HK-2 (cell line): Measurements from ENCODE around the gene SLC9A2.

ENCODE experiments used
- DNase-seq: peaks from one replicate; pipeline ENCODE4 v3.0.0-alpha.2; 2018; ENCODE audit not compliant: unreplicated experiment

Gene SLC9A2

DNA sequence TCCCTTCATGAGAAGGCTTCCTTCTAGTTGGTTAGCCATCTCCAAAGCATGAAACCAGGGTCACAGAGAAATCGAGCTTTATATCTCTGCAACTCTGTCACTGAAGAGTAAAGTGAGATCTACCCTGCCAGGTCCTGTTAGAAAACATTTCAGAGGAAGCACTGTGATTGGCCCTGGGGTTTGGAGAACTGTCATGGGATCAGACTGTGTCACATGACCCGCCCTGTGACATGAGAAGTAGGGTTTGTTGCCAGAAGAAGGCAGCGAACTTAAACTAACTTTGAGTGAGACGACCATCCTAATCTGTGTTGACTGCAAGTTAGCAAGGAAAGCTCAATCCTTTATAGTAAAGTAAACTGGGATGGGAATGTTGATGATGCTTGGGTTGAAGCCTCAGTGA lies 55.5 kb downstream of the SLC9A2 start:
- DNase-seq, result no peak

DNA sequence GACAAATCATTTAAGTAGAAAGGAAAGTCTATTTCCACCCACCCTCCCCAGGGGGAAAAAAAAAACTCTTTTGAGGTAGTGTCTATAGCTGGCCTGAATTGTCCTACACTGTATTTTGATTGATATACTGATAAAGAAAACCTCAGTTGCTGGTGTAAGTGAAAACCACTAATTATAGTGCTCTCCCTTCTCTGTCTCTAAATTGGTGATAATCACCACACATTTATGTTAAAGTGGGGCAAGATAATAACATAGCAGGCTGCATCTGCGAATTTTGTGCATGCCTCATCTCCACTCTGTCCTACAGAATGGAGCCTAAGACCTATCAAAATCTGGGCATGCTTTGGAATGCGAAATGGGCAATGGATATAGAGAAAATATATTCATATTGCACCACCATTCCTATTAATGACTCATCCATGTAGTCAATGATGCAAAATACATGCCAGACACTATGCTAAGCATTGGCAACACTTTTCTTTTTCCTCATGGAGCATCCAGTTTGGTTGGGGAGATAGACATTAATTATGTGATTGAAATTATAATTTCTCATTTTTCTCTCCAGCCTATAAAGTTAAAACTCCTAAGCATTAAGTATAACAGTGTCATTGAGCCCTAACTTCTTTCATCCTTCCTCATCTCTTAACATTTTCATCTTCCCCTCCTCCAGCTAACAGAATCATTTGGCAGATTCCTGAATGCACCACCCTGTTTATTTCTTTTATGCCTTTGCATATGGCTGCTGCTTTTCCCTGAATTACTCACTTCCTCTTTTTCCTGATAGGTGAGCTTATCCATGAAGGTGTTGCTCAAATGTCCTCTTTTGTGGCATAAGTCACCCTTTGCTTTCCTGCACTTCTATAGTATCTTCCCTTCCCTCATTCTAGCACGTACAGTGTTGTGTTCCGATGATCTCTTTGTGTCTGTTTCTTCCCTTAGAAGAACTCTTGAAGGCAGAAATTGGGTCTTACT lies 58.2 kb downstream of the SLC9A2 start:
- no peak for DNase-seq

DNA sequence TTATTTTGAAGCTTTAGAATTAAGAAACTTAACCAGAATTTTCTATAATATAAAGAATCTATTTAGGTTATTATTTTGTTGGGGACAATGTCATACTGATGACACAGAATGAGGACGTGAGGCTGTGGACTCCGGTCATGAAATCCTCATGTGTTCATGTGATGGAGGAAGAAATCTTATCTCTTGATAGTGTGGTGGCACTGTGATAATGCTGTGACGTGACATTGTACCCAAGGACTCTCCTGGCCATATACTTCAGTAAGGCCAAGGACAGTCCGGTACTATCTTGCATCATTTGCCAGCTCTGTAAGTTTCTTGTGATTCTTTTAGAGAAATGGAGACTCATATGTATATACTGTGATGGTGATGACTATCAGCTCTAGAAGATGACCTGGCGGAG lies 59.1 kb downstream of the SLC9A2 start:
- no peak for DNase-seq

DNA sequence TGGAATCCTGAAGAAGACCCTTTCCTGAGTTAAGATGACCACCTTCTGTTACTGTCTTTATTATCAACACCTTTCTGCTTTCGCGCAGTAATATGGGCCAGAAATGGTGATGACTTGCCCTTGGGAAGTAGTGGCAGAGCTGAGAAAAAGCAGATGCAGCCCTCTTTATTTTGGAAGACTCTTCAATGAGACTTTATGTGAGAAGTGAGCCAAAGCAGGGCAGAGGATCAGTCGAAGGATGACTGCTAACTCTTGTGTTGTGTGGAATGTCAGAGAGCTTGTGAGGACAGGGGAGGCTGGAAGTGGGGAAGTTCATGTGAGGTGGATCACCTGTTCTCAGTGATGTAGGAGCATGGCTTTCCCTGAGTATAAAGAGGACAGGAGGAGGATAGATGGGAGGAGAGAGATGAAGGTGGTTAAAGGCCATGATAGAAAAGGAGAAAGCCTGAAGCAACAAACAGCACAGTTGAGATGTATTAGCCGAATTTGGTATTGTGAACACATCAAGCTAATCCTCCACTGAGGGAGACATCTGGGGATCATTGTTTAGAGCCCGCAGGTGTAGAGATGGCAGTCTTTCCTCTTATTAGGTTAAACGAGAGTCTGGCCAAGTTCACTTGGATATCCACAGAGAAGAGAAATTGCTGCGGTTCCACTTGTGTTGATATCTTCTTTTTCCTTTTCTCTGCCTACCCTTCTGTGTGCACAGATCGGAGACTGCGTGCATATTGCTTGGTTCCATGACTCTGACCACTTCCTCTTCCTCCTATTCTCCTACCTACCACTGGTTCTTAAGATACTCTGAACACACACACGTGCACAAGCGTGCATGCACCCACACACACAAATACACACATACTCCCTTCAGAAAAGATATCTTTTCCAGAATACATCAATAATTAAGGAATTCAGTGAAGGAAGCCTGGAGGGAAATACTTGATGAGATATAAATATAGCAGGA lies 67.4 kb downstream of the SLC9A2 start:
- no peak for DNase-seq

DNA sequence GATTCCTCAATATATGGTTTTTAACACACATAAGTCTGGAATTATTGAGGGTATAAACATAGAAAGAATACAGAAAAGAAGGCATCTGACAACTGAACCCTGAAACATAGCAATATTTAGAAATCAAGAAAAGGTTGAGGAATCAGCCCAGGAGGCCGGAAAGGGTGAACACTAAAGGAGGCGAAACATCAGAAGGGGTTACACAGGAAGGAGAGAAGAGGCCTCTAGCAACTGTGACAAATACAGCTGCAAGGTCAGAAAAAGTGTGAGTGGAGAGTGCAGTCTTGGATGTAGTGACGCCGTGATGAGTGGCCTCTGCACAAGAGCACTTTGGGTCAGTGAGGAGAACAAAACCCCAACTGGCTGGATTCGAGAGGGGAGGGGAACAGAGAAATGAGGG lies 70.7 kb downstream of the SLC9A2 start:
- no peak for DNase-seq

DNA sequence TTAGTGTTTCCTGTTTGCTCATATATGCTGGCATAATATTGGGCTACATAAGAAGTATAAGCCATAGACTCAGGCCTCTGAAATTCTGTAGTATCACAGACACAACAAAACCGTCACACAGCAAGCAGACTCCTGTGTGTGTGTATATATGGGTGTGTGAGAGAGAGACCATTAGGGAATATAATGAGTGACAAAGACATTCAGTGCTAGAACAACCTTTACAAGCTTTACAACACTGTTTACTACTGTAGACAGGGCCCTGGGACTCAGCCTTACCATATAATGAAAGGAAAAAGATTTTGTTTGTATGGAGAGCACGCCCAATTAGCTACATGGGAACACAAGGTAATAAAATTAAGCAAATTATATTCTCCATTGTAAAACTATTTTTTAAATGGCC lies 77.1 kb downstream of the SLC9A2 start:
- DNase-seq, result no peak

DNA sequence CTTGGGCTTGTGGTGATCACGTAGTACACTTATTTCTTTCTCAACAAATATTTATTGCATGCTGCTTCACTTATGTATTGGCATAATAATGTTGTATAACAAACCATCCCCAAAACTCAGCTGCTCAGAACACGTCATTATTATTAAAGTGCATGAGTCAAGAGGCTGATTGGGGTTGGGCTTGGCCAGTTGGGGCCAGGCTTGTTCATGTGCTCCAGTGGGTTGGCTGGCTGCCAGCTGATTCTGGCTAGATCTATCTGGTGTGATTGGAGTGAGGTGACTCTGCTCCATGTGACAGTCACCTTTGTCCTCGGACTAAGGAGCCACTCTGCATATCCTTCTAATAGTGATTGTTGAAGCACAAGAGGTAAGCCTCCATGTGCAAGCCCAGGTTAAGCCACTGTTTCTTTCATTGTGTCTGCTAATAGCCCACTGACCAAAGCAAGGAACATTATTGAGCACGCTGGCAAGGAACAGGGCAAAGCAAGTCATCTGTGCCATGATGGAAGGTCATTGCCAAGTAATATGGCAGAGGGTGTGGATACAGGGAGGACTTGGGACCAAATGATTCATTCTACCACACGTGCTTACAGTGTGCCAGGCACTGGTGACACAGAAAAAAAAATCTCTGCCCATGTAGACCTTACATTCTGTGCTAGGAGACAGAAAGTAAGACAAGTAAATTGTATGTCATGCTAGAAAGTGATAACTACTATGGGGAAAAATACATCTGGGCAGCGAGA lies 79.2 kb downstream of the SLC9A2 start:
- no peak for DNase-seq

DNA sequence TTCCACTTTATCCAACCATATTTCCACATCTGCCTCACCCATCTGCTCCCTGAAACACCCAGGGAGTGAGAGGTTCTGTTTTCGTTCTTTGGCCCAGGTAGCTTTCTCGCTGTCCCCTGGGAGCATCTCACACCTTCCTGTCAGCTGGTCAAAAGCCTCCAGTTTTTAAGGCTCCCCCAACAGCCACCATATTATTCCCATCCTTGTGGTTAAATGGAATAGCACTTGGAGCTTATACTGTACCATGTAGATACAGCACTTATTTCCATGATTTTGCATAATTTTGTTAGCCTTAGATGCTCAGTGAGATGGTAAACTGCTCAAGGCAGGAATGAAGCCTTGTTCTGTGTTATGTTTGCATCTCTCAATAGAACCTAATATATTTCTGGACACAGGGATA lies 84.0 kb downstream of the SLC9A2 start:
- no peak for DNase-seq

DNA sequence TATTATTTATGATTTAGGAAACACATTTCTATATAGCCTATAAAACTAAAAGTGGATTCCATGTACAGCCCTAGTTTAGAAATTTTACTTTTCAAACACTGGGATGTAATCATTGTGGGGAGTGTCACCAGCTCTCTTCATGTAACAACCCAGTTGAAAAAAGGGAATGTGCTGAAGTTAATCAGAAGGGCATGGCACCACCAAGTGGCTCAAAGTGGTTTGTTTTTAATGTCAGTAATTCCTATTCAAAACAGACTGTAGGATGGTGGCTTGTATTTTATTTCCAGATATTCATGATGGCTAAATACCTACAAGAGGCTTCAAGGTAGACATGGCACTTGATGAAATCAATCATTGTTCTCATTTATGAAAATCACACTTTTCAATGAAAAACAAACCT lies 84.4 kb downstream of the SLC9A2 start:
- no peak for DNase-seq

DNA sequence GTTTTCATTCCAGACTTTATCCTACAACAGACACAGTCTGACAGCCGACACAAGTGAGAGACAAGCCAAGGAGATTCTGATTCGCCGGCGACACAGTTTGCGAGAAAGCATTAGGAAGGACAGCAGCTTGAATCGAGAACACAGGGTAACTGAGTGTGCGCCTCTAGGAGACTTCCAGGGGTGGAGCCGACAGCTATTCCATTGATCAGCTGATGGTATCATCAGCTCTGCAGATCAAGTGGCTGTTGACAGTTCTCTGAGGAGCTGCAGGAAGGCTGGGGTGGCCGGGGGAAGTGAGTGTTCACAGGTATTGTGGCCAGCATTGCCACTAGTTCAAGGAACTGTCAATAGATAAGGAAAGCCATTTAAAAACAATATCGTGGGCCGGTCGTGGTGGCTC lies 85.2 kb downstream of the SLC9A2 start:
- no peak for DNase-seq

DNA sequence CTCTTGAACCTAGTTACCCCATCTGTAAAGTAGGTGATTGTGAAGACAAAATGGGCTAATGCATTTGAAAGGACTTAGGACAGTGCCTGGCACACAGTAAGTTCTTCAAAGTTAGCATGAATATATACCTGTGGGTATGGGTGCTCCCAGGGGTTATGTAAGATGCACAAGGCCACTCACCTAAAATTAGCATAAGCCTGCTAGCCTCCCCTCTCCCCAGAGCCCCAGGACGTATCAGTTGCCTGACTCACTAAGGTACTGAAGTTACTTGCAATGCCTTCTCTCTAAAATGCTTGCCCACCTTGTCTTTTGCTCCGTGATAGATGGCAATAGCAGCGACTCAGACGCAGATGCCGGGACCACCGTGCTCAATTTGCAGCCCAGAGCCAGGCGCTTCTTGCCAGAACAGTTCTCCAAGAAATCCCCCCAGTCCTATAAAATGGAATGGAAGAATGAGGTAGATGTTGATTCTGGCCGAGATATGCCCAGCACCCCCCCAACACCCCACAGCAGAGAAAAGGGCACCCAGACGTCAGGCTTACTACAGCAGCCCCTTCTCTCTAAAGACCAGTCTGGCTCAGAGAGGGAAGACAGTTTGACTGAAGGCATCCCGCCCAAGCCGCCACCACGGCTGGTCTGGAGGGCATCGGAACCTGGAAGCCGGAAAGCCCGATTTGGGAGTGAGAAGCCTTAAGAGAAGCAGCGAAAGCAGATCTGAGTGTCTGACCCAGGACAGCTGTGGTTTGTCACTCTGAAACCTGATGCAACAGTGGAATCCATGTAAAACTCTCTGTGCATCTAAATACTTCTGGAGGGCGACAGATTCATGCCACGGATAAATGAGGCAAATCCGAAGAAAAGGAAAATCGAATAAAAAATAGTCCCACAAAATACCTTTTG lies 88.7 kb downstream of the SLC9A2 start:
- no peak for DNase-seq

DNA sequence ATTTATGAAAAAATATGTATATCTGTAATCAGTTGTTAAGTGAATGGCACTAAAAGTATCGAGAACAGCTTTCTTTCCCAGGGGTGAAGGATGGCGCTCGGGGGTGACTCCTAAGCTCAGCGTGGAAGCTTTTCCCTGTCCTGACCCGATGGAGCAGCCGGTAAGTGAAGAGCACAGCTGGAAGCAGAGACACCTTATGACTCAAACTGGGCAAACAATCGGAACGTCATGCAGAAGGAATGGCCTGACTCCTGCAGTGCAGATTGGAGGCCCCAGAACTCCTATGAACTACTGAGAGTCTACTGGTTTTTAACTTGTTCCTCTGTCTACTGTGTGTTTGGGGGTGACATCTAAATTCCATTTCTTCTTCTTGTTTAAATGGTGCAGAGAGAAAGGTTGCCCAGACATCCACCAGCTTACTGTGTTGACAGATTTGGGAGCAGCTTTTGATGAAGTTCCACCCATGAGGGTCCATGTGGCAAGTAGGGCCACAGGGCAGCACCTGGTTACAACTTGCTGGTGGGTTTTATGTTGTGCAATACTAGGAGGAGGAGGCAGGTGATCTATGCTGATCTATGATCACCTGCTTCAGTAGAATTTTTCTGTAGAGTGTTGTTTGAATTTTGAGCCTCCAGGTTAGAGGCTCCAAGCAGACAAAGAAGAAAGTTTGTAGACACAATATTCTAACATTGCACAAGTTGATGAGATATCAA lies 89.7 kb downstream of the SLC9A2 start:
- peak; percentile 15 for DNase-seq

DNA sequence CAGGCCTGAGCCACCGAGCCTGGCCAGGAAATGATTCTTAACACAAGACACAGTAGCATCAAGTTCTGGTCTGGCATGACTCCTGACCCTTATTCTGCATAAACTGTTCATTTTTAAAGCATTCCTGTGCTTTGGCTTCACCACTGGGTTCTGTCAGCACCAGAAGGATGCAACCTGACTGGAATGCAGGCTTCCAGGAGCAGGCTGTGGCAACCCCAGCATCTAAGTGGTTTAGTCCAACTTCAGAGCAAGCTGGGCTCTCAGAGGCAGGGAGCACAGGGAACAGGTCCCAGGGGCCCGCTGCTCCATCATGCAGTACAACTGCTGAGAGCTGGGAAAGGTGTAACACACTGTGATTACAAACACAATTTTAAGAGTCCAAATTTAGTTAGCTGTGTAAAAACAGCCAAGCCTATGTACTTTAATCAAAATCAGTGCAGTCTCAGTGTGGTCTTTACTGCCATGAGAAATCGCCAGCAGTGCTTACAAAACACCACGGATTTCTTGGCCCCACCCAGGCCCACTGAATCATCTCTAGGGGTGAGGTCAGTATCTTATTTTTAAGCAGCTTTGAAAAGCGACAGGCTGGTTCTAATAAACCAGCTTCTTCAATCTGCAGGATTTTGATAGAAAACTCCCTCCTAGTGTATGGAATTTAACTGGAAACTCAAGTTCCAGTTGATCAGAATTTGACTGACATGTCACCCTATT lies 98.1 kb downstream of the SLC9A2 start:
- DNase-seq, result no peak

DNA sequence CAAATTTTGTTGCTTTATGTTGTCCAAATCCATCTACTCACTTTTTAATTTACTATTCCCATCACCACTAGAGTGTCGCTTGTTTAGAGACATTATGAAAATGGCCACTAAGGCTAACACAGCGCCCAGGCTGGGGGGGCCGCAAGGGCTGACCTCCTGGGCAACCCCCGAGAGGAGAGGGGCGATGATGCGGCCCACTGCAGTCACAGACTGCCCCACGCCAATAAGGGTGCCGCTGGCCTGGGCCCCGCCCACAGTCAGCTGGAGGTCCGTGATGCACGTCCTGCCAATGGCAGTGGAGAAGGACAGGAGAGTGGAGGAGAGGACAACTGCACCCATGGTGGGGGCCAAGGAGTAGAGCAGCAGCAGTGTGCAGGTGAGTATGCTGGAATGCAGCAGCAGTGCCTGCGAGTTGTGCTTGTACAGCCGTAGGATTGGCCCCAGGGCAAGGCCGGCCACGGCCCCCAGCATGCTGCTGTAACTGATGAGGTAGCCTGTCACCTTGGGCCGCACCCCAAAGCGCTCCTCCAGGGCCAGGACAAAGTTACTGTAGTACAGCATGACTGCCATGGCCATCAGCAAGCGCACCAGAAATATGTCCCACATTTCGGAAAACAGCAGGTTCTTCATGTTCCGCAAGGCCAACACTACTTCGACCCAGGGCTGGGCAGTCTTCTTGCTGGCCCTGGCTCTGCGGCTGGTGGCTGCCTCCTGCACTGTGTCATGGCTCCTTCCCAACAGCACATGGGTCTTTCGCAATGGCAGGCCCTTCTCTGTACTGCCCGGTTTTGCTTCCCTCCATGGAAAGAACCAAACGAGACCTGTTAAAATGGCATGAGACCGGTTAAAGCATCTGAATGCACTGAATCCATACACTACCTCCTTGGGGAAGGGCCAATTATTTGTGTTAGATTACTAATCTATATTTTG lies 99.3 kb downstream of the SLC9A2 start:
- no peak for DNase-seq

DNA sequence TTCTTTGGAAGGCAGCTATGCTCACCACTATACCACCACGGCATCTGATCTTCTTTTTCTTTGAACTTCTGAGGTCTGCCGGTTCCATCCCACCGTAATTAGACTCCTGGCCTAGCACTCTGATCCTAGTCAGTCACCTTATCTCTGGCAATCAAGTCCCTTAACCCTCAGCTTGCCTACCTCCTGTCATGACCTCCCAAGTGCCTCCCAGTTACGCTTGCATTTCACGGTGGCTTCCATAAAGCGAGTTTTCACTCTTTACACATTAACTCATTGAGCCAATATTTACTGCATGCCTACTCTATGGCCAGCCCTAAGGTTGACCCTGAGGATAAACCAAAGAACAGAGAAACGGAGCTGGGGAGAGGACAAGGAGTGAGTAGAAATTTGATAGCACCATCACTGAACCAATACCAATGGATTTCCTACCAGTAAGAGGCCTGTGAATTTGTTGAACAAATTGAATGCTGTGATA lies 104.7 kb downstream of the SLC9A2 start:
- no peak for DNase-seq

DNA sequence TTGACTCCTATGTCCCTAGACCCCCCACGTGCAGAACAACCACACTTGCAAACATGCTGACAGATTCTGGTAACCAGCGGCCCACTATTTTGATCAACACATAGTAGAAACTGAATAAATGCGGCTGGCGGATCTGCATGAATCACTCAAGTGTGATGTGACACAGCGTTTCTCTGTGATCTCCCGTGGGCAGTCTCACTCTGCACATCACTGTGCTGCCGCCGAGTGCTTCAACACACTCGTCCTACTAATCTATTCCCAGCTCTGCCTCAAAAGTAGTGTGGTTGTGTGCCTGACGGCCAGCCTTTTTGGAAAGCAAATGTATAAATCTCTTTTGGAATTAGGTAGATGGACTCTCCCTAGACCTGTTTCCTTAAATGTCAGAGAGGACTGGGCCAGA lies 105.2 kb downstream of the SLC9A2 start:
- no peak for DNase-seq

DNA sequence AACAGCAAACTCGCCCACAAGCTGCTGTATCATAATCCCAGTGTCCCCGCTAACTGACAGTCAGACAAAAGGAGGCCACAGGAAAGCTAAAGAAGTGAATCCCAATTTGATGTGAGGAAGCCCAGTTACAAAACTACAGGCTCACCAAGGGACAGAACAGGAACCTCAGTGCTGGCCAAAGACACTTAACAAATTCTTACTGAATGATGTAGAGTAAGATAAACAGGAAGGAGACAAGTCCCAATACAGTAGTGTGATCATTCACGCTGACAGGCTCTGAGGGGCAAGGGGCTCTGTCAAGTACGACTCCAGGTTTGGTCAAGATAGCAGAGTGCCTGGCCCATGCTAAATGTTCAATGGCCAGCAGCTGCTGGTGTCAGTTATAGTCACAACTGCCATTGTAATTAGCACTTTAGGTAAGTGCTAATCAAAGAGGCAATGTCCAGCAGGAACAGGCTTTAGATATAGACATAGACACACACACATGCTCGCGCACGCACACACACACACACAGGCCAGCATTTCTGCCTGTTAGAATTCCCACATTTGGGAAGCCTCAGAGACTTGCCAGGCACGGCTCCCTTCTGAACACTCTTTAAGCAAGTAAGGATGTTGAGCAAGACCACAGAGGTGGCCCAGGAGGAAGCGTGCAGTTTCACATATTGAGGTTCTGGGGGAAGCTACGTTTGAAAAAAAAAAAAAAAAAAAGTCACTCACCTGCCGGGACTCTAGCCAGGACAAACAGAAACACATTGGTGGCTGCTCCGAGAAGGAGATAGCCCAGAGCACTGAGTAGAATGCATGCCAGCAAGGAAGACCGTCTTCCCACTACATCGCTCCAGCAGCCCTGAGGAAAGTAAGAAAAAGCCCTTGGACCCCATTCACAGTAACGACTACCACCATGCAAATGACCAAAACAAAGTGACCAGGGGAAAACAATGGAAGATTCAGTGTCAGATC lies 107.1 kb downstream of the SLC9A2 start:
- DNase-seq, result no peak
